CD14-positive monocyte (primary cell): Measurements from ENCODE around the gene RPS8. TPM values are rescaled to one million over a fixed set of nuclear protein-coding genes. Genes with fewer than 3 reads are reported as not detected.

Source experiments
- DNase-seq, 3 donors: peaks; one replicate each; pipeline ENCODE4 v3.0.0-alpha.2; 2011 to 2022
- H2AFZ ChIP-seq: 2 replicates; pipeline ENCODE4 v1.6.0; 2012; ENCODE audit warnings: mild to moderate bottlenecking, low read depth, low read length, inconsistent platforms; ENCODE audit not compliant: insufficient read depth, poor library complexity, severe bottlenecking
- H3K27ac ChIP-seq, 2 donors: 1 replicate in 1 of 2; 2 replicates in 1 of 2; pipeline ENCODE4 v1.5.1; 2012 to 2013; ENCODE audit warnings: low read length in 2 of 2, control low read depth in 1 of 2, inconsistent platforms in 1 of 2, low read depth in 1 of 2, mild to moderate bottlenecking in 1 of 2
- H3K27me3 ChIP-seq, 2 donors: one replicate each; pipeline versions ENCODE4 v1.6.0 to v1.6.1; 2011 to 2013; ENCODE audit warnings: low read length in 2 of 2; ENCODE audit not compliant: control insufficient read depth in 2 of 2, insufficient read depth in 2 of 2
- H3K36me3 ChIP-seq, 2 donors: replicated peaks in 1 of 2; 1 replicate in 1 of 2; 2 replicates in 1 of 2; pipeline versions ENCODE4 v1.5.1 to v1.6.1; 2012 to 2013; ENCODE audit warnings: low read length in 2 of 2, control low read depth in 1 of 2, inconsistent platforms in 1 of 2, mild to moderate bottlenecking in 1 of 2; ENCODE audit not compliant: insufficient read depth in 2 of 2, control insufficient read depth in 1 of 2
- H3K4me1 ChIP-seq, 2 donors: 1 replicate in 1 of 2; 2 replicates in 1 of 2; pipeline versions ENCODE4 v1.5.1 to v1.6.1; 2012 to 2013; ENCODE audit warnings: low read length in 2 of 2, control low read depth in 1 of 2, inconsistent platforms in 1 of 2, mild to moderate bottlenecking in 1 of 2, moderate library complexity in 1 of 2; ENCODE audit not compliant: insufficient read depth in 2 of 2, control insufficient read depth in 1 of 2
- H3K4me2 ChIP-seq: replicated peaks from 2 replicates; pipeline ENCODE3; 2012; ENCODE audit warnings: low read length, moderate library complexity, mild to moderate bottlenecking; ENCODE audit not compliant: poor library complexity, severe bottlenecking; ENCODE audit errors: extremely low read depth
- H3K4me3 ChIP-seq, 3 experiments: fragments of 200-600 bp in 1 of 3; sonication (generic) in 1 of 3; replicated peaks in 1 of 3; 1 replicate in 2 of 3; 2 replicates in 1 of 3; pipeline ENCODE4 v1.5.1; 2011 to 2013; ENCODE audit warnings: low read length in 3 of 3, mild to moderate bottlenecking in 3 of 3, control low read depth in 2 of 3, low read depth in 2 of 3, inconsistent platforms in 1 of 3, moderate library complexity in 1 of 3
- H3K79me2 ChIP-seq: 2 replicates; pipeline ENCODE4 v1.6.0; 2012; ENCODE audit warnings: mild to moderate bottlenecking, control low read depth, inconsistent platforms, low read length, moderate library complexity; ENCODE audit not compliant: insufficient read depth
- H3K9ac ChIP-seq: 2 replicates; pipeline ENCODE4 v1.6.0; 2017; ENCODE audit warnings: low read length, mild to moderate bottlenecking; ENCODE audit not compliant: insufficient read depth, poor library complexity, severe bottlenecking
- H3K9me3 ChIP-seq, 2 donors: replicated peaks in 1 of 2; 1 replicate in 1 of 2; 2 replicates in 1 of 2; pipeline versions ENCODE4 v1.5.1 to v1.6.1; 2012 to 2013; ENCODE audit warnings: low read length in 2 of 2, control low read depth in 1 of 2; ENCODE audit not compliant: control insufficient read depth in 1 of 2, insufficient read depth in 1 of 2
- H4K20me1 ChIP-seq: 2 replicates; pipeline ENCODE4 v1.6.0; 2012; ENCODE audit warnings: mild to moderate bottlenecking, low read length, control low read depth, moderate library complexity; ENCODE audit not compliant: insufficient read depth
- H3K27ac Mint-ChIP-seq, 7 donors: one replicate each; pipeline ENCODE4 v1.8.0; 2020; ENCODE audit warnings: mild to moderate bottlenecking in 7 of 7, mixed read lengths in 7 of 7, moderate library complexity in 6 of 7, inconsistent platforms in 2 of 7
- H3K27me3 Mint-ChIP-seq, 3 donors: one replicate each; pipeline ENCODE4 v1.8.0; 2021 to 2022; ENCODE audit warnings: low read depth in 3 of 3, mild to moderate bottlenecking in 3 of 3, mixed read lengths in 3 of 3, moderate library complexity in 3 of 3, inconsistent platforms in 1 of 3
- H3K36me3 Mint-ChIP-seq, 2 donors: one replicate each; pipeline ENCODE4 v1.8.0; 2020; ENCODE audit warnings: mixed read lengths in 2 of 2, inconsistent platforms in 1 of 2, mild to moderate bottlenecking in 1 of 2
- H3K4me1 Mint-ChIP-seq: one replicate; pipeline ENCODE4 v1.8.0; 2020; ENCODE audit warnings: mild to moderate bottlenecking, mixed read lengths
- H3K4me3 Mint-ChIP-seq, 2 donors: one replicate each; pipeline ENCODE4 v1.8.0; 2020; ENCODE audit warnings: mild to moderate bottlenecking in 2 of 2, mixed read lengths in 2 of 2, moderate library complexity in 1 of 2
- H3K9me3 Mint-ChIP-seq, 7 donors: one replicate each; pipeline ENCODE4 v1.8.0; 2020 to 2022; ENCODE audit warnings: mixed read lengths in 7 of 7, mild to moderate bottlenecking in 6 of 7, moderate library complexity in 6 of 7, inconsistent platforms in 2 of 7
- WGBS: methylation state at CpG from one replicate; pipeline ENCODE4 v1.1.5; 2013; ENCODE audit warnings: missing lambda C conversion rate; ENCODE audit not compliant: insufficient coverage; 5-methylcytosine and 5-hydroxymethylcytosine counted together
- intact Hi-C, 2 donors: fragments of 100-400 bp; cut with micrococcal nuclease; formaldehyde crosslinking; loops; one replicate each; pipeline versions ENCODE4 v1.15.0 to v1.15.1; 2023
- polyA plus RNA-seq, 3 donors: library from polyadenylated mRNA; depleted of rRNA in 1 of 3; unstranded in 2 of 3; stranded (reverse) in 1 of 3; fragments of 300-500 nt in 2 of 3; fragments of >200 nt in 1 of 3; fragmentation: Illumina TruSeq in 2 of 3; gene quantifications; 1 replicate in 2 of 3; 2 replicates in 1 of 3; pipeline ENCODE4 v1.2.3, GENCODE V29; 2012 to 2021
- TF ChIP-seq, protein P1 (sequence below): fragments of 200-600 bp; IDR thresholded peaks from one replicate; pipeline ENCODE4 v1.8.0; 2022; ENCODE audit warnings: antibody characterized with exemption, mild to moderate bottlenecking

The RPS8 gene
- polyA plus RNA-seq, 3 donors = 413 to 1,619 (median 419) TPM

DNA sequence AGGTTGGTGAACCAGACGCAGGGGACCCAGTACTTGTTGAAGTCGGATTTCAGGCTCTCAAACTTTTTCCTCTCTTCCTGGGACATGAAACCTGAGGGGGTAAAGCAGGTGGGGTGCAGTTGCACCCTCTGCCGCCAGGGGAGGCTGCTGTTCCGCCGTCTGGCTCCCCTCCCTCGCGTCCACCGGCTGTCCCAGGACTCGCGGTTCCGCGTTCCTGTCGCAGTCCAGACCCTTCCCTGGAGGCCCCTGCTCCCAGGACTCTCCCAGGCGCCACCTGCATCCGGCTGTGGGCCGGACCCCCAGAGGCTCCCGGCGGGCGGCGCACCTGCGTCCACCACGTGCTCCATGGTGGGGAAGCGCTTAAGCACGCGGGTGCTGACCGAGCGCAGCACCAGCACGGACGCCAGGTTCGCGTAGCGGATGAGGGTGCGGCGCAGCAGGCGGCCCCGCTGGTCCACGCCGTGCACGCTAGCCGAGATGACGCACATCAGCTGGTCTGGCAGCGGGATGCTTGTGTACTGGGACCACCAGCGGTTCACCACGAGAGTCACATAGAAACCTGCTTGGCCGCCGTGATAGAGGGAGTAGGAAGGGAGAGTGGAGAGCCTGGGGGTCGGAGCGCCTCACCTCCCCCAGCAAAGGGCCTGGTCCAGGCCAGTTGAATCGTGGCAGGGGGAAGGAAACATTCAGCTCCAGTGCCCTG lies 10.9 kb downstream of the RPS8 start:
- Histone ChIP-seq H3K9ac (peak overlapping the region; percentile 58), H3K4me3 (peak overlapping the region in 2 of 3 experiments; percentile 41 to 74), H3K9me3 (no peaks in the 10 kb centered on the region), H3K4me2 (peak overlapping the region; percentile 83), H3K27me3 (peaks cover 0 to 3% of the 10 kb centered on the region in 2 donors), H3K79me2 (no peaks in the 10 kb centered on the region), H3K36me3 (peaks cover 0 to 6% of the 10 kb centered on the region in 2 donors), H3K27ac (no peak overlapping the region), H2AFZ (peak overlapping the region; percentile 91), H3K4me1 (peaks cover 23 to 24% of the 10 kb centered on the region in 2 donors), H4K20me1 (peaks cover under 1% of the 10 kb centered on the region)
- Mint-ChIP-seq H3K9me3 (peaks cover 0 to 2% (median 0%) of the 10 kb centered on the region in 7 donors), H3K27me3 (peaks cover 7 to 14% (median 12%) of the 10 kb centered on the region in 3 donors), H3K4me3 (peak overlapping the region; percentile 72 to 92), H3K27ac (peak overlapping the region in 4 of 7 donors; percentile 31 to 85 (median 64)), H3K36me3 (peaks cover 8 to 12% of the 10 kb centered on the region in 2 donors), H3K4me1 (peaks cover 26% of the 10 kb centered on the region)
- peak; percentile 60 to 70 (median 70) for DNase-seq
- WGBS = 1% methylated on average over 44 of the region's 49 CpGs
- TF ChIP-seq, protein P1, sequence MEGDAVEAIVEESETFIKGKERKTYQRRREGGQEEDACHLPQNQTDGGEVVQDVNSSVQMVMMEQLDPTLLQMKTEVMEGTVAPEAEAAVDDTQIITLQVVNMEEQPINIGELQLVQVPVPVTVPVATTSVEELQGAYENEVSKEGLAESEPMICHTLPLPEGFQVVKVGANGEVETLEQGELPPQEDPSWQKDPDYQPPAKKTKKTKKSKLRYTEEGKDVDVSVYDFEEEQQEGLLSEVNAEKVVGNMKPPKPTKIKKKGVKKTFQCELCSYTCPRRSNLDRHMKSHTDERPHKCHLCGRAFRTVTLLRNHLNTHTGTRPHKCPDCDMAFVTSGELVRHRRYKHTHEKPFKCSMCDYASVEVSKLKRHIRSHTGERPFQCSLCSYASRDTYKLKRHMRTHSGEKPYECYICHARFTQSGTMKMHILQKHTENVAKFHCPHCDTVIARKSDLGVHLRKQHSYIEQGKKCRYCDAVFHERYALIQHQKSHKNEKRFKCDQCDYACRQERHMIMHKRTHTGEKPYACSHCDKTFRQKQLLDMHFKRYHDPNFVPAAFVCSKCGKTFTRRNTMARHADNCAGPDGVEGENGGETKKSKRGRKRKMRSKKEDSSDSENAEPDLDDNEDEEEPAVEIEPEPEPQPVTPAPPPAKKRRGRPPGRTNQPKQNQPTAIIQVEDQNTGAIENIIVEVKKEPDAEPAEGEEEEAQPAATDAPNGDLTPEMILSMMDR = peak; percentile 100
- intact Hi-C loops = loop anchor here (5.0 to 10.0 kb wide), 2 partner anchors 41 to 229 kb away; partner anchors contain the start of genes HECTD3 (in 1 of the 2) and UROD (in 1 of the 2)

DNA sequence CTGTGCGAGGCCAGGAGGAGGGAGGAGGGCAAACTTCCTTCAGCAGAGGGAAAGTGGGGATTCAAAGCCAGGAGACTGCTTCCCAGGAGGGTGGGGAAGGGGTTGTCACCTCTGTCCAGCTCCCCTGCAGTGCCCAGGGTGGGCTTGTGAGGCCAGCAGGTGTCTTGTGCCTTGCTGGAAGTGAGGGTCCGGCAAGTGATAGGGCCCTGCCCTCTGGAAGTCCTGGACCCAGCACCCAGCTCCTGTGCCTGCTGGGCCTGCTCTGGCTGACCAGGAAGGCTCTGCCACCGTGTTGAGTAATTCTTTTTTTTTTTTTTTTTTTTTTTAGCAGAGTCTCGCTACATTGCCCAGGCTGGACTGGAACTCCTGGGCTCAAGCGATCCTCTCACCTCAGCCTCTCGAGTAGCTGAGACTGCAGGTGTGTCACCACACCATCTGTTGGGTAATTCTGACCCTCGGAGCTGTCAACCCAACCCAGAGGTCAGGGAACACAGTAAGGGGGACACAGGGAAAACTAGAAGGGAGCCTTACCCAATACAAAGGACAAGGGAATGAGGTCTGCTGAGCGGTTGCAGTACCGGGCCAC lies 11.6 kb downstream of the RPS8 start:
- H3K27me3 Mint-ChIP-seq = peaks cover 7 to 14% (median 12%) of the 10 kb centered on the region in 3 donors
- H3K27ac Mint-ChIP-seq = peak overlapping the region in 3 of 7 donors; percentile 50 to 85 (median 79)
- no peak overlapping the region for H3K27ac ChIP-seq
- H3K36me3 ChIP-seq = no peaks in the 10 kb centered on the region
- H3K4me3 ChIP-seq = peak overlapping the region in 1 of 3 experiments; percentile 74
- H3K4me2 ChIP-seq = peak overlapping the region; percentile 83
- H2AFZ ChIP-seq = peak overlapping the region; percentile 91
- 52% methylated on average over 4 of the region's 9 CpGs for WGBS
- DNase-seq = no peak
- peaks cover 4 to 8% of the 10 kb centered on the region in 2 donors for H3K36me3 Mint-ChIP-seq
- no peaks in the 10 kb centered on the region for H4K20me1 ChIP-seq
- H3K9me3 Mint-ChIP-seq = peaks cover 0 to 2% (median 0%) of the 10 kb centered on the region in 7 donors
- TF ChIP-seq, protein P1 = no peak
- H3K4me1 Mint-ChIP-seq = peaks cover 26% of the 10 kb centered on the region
- peak overlapping the region; percentile 72 to 92 for H3K4me3 Mint-ChIP-seq
- no peaks in the 10 kb centered on the region for H3K9me3 ChIP-seq
- intact Hi-C loops = loop anchor here (5.0 to 10.0 kb wide), 2 partner anchors 40 to 228 kb away; partner anchors contain the start of genes HECTD3 (in 1 of the 2) and UROD (in 1 of the 2)
- peaks cover 23 to 24% of the 10 kb centered on the region in 2 donors for H3K4me1 ChIP-seq
- no peaks in the 10 kb centered on the region for H3K79me2 ChIP-seq
- no peak overlapping the region for H3K9ac ChIP-seq
- H3K27me3 ChIP-seq = peaks cover 0 to 3% of the 10 kb centered on the region in 2 donors
